Right lobe of liver (tissue), 4 donors: ENCODE measurements around the gene CYBB.

Source experiments
- CTCF ChIP-seq, 4 donors: fragments of 200-600 bp in 3 of 4; fragments of 450-650 bp in 1 of 4; IDR thresholded peaks; one replicate each; pipeline versions ENCODE4 v1.5.1 to v1.8.0; 2016 to 2022; ENCODE audit warnings: antibody characterized with exemption in 4 of 4, mild to moderate bottlenecking in 2 of 4
- POLR2A ChIP-seq: fragments of 450-650 bp; IDR thresholded peaks from one replicate; pipeline ENCODE4 v1.6.1; 2017; ENCODE audit warnings: antibody characterized with exemption, mild to moderate bottlenecking
- donor health status: DM: no; HTN: no; CAD: no.
- donor health status: DM: no; HTN: no; CAD: no.
- donor health status: DM: no; HTN: yes; CAD: no.

GRCh38 chrX:37816766-37817165, 36.9 kb downstream of the CYBB start:
- TF ChIP-seq CTCF (IDR thresholded peaks at IDR 0.05) (no peak), POLR2A (no peak)
